NB4 (cell line): ENCODE measurements around the gene CPNE9.

ENCODE experiments used
- POLR2A ChIP-seq: IDR thresholded peaks from 2 replicates; pipeline ENCODE4 v1.6.1; 2011; ENCODE audit warnings: mild to moderate bottlenecking; ENCODE audit not compliant: insufficient read length; ENCODE audit errors: extremely low read depth
- TF ChIP-seq, protein P1 (sequence below): IDR thresholded peaks from one replicate; pipeline ENCODE4 v1.5.1; 2012; ENCODE audit warnings: low read depth, low read length

DNA sequence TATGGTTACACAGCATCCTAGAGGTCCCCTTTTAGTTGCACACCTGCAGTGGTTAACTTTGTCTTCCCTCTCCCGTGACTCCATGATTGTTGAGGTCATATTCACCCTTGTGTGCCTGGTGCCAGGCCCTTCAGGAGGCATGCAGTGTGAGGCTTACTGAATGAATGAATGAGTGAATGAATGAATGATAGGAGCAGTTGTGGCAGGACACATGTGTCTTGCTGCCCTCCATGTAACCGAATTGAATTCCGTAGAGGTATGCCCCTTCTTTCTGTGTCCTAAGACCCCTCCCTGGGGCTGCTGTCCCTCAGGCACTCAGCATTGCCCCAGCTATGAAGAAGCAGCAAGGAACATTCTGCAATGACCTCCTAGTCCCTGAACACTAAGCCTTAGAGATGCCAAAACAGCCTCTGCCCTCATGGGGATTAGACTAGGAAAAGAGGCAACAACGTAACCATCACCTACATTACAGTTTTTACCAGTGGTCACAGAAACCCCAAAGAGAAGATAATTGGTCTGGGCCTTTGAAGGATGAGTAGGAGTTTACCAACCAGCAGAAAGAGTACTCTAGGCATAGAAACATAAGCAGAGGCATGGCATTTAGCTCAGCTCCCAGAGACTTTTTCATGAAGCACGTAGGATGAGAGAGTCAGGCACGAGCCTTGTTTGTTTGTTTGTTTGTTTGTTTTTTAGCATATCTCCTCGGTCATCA lies 22.5 kb upstream of the CPNE9 start:
- TF ChIP-seq, protein P1, sequence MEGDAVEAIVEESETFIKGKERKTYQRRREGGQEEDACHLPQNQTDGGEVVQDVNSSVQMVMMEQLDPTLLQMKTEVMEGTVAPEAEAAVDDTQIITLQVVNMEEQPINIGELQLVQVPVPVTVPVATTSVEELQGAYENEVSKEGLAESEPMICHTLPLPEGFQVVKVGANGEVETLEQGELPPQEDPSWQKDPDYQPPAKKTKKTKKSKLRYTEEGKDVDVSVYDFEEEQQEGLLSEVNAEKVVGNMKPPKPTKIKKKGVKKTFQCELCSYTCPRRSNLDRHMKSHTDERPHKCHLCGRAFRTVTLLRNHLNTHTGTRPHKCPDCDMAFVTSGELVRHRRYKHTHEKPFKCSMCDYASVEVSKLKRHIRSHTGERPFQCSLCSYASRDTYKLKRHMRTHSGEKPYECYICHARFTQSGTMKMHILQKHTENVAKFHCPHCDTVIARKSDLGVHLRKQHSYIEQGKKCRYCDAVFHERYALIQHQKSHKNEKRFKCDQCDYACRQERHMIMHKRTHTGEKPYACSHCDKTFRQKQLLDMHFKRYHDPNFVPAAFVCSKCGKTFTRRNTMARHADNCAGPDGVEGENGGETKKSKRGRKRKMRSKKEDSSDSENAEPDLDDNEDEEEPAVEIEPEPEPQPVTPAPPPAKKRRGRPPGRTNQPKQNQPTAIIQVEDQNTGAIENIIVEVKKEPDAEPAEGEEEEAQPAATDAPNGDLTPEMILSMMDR = no peak
- TF ChIP-seq POLR2A = no peak
